ENCODE results near the gene G6PC1. TPM values are rescaled to one million over a fixed set of nuclear protein-coding genes. Genes with fewer than 3 reads are reported as not detected.
"Not testable (repeated sequence)": the region's sequence is repeated elsewhere in the genome, so short reads cannot be mapped to it uniquely, and the experiment has no call there.

G6PC1 gene
- total and polyA plus RNA-seq, 3 experiments from 2014 or later = not detected

- Mint-ChIP-seq H3K27me3 (peaks cover 9 to 19% of the 10 kb centered on the region in 2 donors), H3K27ac (no peak overlapping the region), H3K4me3 (no peak overlapping the region), H3K36me3 (no peaks in the 10 kb centered on the region), H3K4me1 (no peaks in the 10 kb centered on the region), H3K9me3 (no peaks in the 10 kb centered on the region)
- Histone ChIP-seq H3K9me3 (ENCODE audit: low read length) (no peaks in the 10 kb centered on the region), H3K27me3 (ENCODE audit: insufficient read depth, low read length, poor library complexity, severe bottlenecking) (no peaks in the 10 kb centered on the region), H3K27ac (ENCODE audit: low read depth, low read length) (no peak overlapping the region), H3K36me3 (ENCODE audit: insufficient read depth, low read length) (no peaks in the 10 kb centered on the region), H3K4me1 (ENCODE audit: insufficient read depth, low read length) (no peaks in the 10 kb centered on the region), H3K4me3 (ENCODE audit: low read length) (no peak overlapping the region)
- ChIA-PET CTCF (interaction anchor here (0.5 to 0.8 kb wide), 2 partner anchors 17 to 79 kb away, joined by 3 read pairs; no protein-coding TSS in a partner anchor), POLR2A (no interaction called here)
- DNase-seq = no peak
Observed at GRCh38 chr17:42855048-42855596, 45.5 kb upstream of the G6PC1 start.

GRCh38 chr17:42856093-42856492 lies 44.5 kb upstream of the G6PC1 start:
- H3K36me3 Mint-ChIP-seq; H3K36me3 ChIP-seq (ENCODE audit: insufficient read depth, low read length); H3K27ac ChIP-seq (ENCODE audit: low read depth, low read length); H3K9me3 Mint-ChIP-seq; DNase-seq; H3K27me3 ChIP-seq (ENCODE audit: insufficient read depth, low read length, poor library complexity, severe bottlenecking); H3K4me3 ChIP-seq (ENCODE audit: low read length); H3K27ac Mint-ChIP-seq; CTCF ChIA-PET; H3K9me3 ChIP-seq (ENCODE audit: low read length); H3K4me1 ChIP-seq (ENCODE audit: insufficient read depth, low read length); H3K4me3 Mint-ChIP-seq; POLR2A ChIA-PET; H3K4me1 Mint-ChIP-seq: not testable (repeated sequence)
- H3K27me3 Mint-ChIP-seq = peaks cover 9 to 19% of the 10 kb centered on the region in 2 donors

GRCh38 chr17:42856516-42856915 lies 44.1 kb upstream of the G6PC1 start:
- Mint-ChIP-seq H3K27me3 (peaks cover 9 to 19% of the 10 kb centered on the region in 2 donors), H3K27ac (peak overlapping the region in 1 of 8 donors; percentile 43)
- H3K4me1 ChIP-seq (ENCODE audit: insufficient read depth, low read length); H3K9me3 Mint-ChIP-seq; H3K27me3 ChIP-seq (ENCODE audit: insufficient read depth, low read length, poor library complexity, severe bottlenecking); DNase-seq; H3K4me3 Mint-ChIP-seq; H3K4me1 Mint-ChIP-seq; POLR2A ChIA-PET; H3K9me3 ChIP-seq (ENCODE audit: low read length); H3K36me3 ChIP-seq (ENCODE audit: insufficient read depth, low read length); H3K27ac ChIP-seq (ENCODE audit: low read depth, low read length); CTCF ChIA-PET; H3K4me3 ChIP-seq (ENCODE audit: low read length); H3K36me3 Mint-ChIP-seq: not testable (repeated sequence)

- Mint-ChIP-seq H3K9me3 (no peaks in the 10 kb centered on the region), H3K4me3 (no peak overlapping the region), H3K27ac (peak overlapping the region in 1 of 8 donors; percentile 38), H3K27me3 (peaks cover 9 to 19% of the 10 kb centered on the region in 2 donors), H3K36me3 (no peaks in the 10 kb centered on the region), H3K4me1 (no peaks in the 10 kb centered on the region)
- Histone ChIP-seq H3K4me3 (ENCODE audit: low read length) (no peak overlapping the region), H3K27me3 (ENCODE audit: insufficient read depth, low read length, poor library complexity, severe bottlenecking) (no peaks in the 10 kb centered on the region), H3K4me1 (ENCODE audit: insufficient read depth, low read length) (no peaks in the 10 kb centered on the region), H3K9me3 (ENCODE audit: low read length) (no peaks in the 10 kb centered on the region), H3K27ac (ENCODE audit: low read depth, low read length) (no peak overlapping the region), H3K36me3 (ENCODE audit: insufficient read depth, low read length) (no peaks in the 10 kb centered on the region)
- CTCF ChIA-PET = no interaction called here
- POLR2A ChIA-PET = no interaction called here
- no peak for DNase-seq
Observed at GRCh38 chr17:42857389-42857788, 43.2 kb upstream of the G6PC1 start.

- Mint-ChIP-seq H3K4me3 (no peak overlapping the region), H3K36me3 (no peaks in the 10 kb centered on the region), H3K27me3 (peaks cover 17 to 41% of the 10 kb centered on the region in 2 donors), H3K4me1 (no peaks in the 10 kb centered on the region), H3K9me3 (peaks cover 0 to 3% (median 0%) of the 10 kb centered on the region in 5 donors), H3K27ac (no peak overlapping the region)
- H3K4me1 ChIP-seq (ENCODE audit: insufficient read depth, low read length) = no peaks in the 10 kb centered on the region
- H3K36me3 ChIP-seq (ENCODE audit: insufficient read depth, low read length) = no peaks in the 10 kb centered on the region
- DNase-seq = no peak
- no peaks in the 10 kb centered on the region for H3K27me3 ChIP-seq (ENCODE audit: insufficient read depth, low read length, poor library complexity, severe bottlenecking)
- no peaks in the 10 kb centered on the region for H3K9me3 ChIP-seq (ENCODE audit: low read length)
- ChIA-PET POLR2A (no interaction called here), CTCF (no interaction called here)
- no peak overlapping the region for H3K27ac ChIP-seq (ENCODE audit: low read depth, low read length)
- H3K4me3 ChIP-seq (ENCODE audit: low read length) = no peak overlapping the region
Observed at GRCh38 chr17:42865638-42866094, 34.9 kb upstream of the G6PC1 start.

- ChIA-PET CTCF (no interaction called here), POLR2A (no interaction called here)
- no peaks in the 10 kb centered on the region for H3K4me1 ChIP-seq (ENCODE audit: insufficient read depth, low read length)
- no peaks in the 10 kb centered on the region for H3K36me3 ChIP-seq (ENCODE audit: insufficient read depth, low read length)
- H3K27ac ChIP-seq (ENCODE audit: low read depth, low read length) = no peak overlapping the region
- no peak overlapping the region for H3K4me3 Mint-ChIP-seq
- no peak overlapping the region for H3K4me3 ChIP-seq (ENCODE audit: low read length)
- H3K36me3 Mint-ChIP-seq = no peaks in the 10 kb centered on the region
- DNase-seq = no peak
- no peaks in the 10 kb centered on the region for H3K27me3 ChIP-seq (ENCODE audit: insufficient read depth, low read length, poor library complexity, severe bottlenecking)
- H3K27me3 Mint-ChIP-seq = peaks cover 17 to 44% of the 10 kb centered on the region in 2 donors
- peak overlapping the region in 1 of 8 donors; percentile 63 for H3K27ac Mint-ChIP-seq
- H3K4me1 Mint-ChIP-seq = no peaks in the 10 kb centered on the region
- H3K9me3 Mint-ChIP-seq = peaks cover 0 to 3% (median 0%) of the 10 kb centered on the region in 5 donors
- no peaks in the 10 kb centered on the region for H3K9me3 ChIP-seq (ENCODE audit: low read length)
Observed at GRCh38 chr17:42866216-42866615, 34.4 kb upstream of the G6PC1 start.

GRCh38 chr17:42866631-42867575 lies 33.7 kb upstream of the G6PC1 start:
- Mint-ChIP-seq H3K36me3 (no peaks in the 10 kb centered on the region), H3K27ac (no peak overlapping the region), H3K27me3 (peaks cover 22 to 51% of the 10 kb centered on the region in 2 donors), H3K4me1 (no peaks in the 10 kb centered on the region), H3K4me3 (no peak overlapping the region), H3K9me3 (peaks cover 0 to 6% (median 0%) of the 10 kb centered on the region in 5 donors)
- DNase-seq = no peak
- no peak overlapping the region for H3K27ac ChIP-seq (ENCODE audit: low read depth, low read length)
- H3K27me3 ChIP-seq (ENCODE audit: insufficient read depth, low read length, poor library complexity, severe bottlenecking) = no peaks in the 10 kb centered on the region
- H3K4me1 ChIP-seq (ENCODE audit: insufficient read depth, low read length) = no peaks in the 10 kb centered on the region
- no peak overlapping the region for H3K4me3 ChIP-seq (ENCODE audit: low read length)
- ChIA-PET POLR2A (no interaction called here), CTCF (no interaction called here)
- H3K36me3 ChIP-seq (ENCODE audit: insufficient read depth, low read length) = no peaks in the 10 kb centered on the region
- no peaks in the 10 kb centered on the region for H3K9me3 ChIP-seq (ENCODE audit: low read length)

- H3K4me3 Mint-ChIP-seq; H3K36me3 ChIP-seq (ENCODE audit: insufficient read depth, low read length); H3K9me3 Mint-ChIP-seq; POLR2A ChIA-PET; H3K27ac Mint-ChIP-seq; H3K4me3 ChIP-seq (ENCODE audit: low read length); H3K4me1 ChIP-seq (ENCODE audit: insufficient read depth, low read length); H3K27ac ChIP-seq (ENCODE audit: low read depth, low read length); CTCF ChIA-PET; H3K4me1 Mint-ChIP-seq; H3K9me3 ChIP-seq (ENCODE audit: low read length); H3K36me3 Mint-ChIP-seq; DNase-seq; H3K27me3 ChIP-seq (ENCODE audit: insufficient read depth, low read length, poor library complexity, severe bottlenecking): not testable (repeated sequence)
- H3K27me3 Mint-ChIP-seq = peaks cover 22 to 53% of the 10 kb centered on the region in 2 donors
Observed at GRCh38 chr17:42867694-42868261, 32.8 kb upstream of the G6PC1 start.

Data from CD8-positive, alpha-beta memory T cell (primary cell).